HepG2 (cell line): ENCODE measurements around the gene PPP1R27. TPM values are rescaled to one million over a fixed set of nuclear protein-coding genes. Genes with fewer than 3 reads are reported as not detected.

Source experiments
- AKAP8 ChIP-seq: sonication (generic); formaldehyde crosslinking; IDR thresholded peaks from 2 replicates; pipeline ENCODE4 v1.5.1; 2020; ENCODE audit warnings: mild to moderate bottlenecking, missing genetic modification reagents
- BORCS8-MEF2B ChIP-seq: sonication (generic); formaldehyde crosslinking; IDR thresholded peaks from 2 replicates; pipeline ENCODE4 v1.8.0; 2022; ENCODE audit warnings: mild to moderate bottlenecking, missing genetic modification reagents
- CAMTA2 ChIP-seq: sonication (generic); formaldehyde crosslinking; IDR thresholded peaks from 2 replicates; pipeline ENCODE4 v1.4.0; 2020; ENCODE audit warnings: mild to moderate bottlenecking, missing genetic modification reagents, borderline replicate concordance
- CREBL2 ChIP-seq: sonication (generic); formaldehyde crosslinking; IDR thresholded peaks from 2 replicates; pipeline ENCODE4 v1.8.1; 2023; ENCODE audit warnings: missing genetic modification reagents, mild to moderate bottlenecking, borderline replicate concordance
- FOXO4 ChIP-seq: sonication (generic); formaldehyde crosslinking; conservative IDR thresholded peaks from 2 replicates; pipeline ENCODE4 v1.8.1; 2023; ENCODE audit warnings: missing genetic modification reagents
- HBP1 ChIP-seq: IDR thresholded peaks from 2 replicates; pipeline ENCODE4 v1.6.1; 2016; ENCODE audit warnings: low read depth, control low read depth
- HNRNPH1 ChIP-seq: fragments of 200-400 bp; formaldehyde crosslinking; optimal IDR thresholded peaks from 2 replicates; pipeline ENCODE3; 2017; ENCODE audit warnings: mild to moderate bottlenecking, low read depth, low read length
- ISX ChIP-seq: sonication (generic); formaldehyde crosslinking; conservative IDR thresholded peaks from 2 replicates; pipeline ENCODE4 v1.5.0; 2020; ENCODE audit warnings: missing genetic modification reagents
- NR3C1 ChIP-seq: sonication (generic); formaldehyde crosslinking; IDR thresholded peaks from 2 replicates; pipeline ENCODE4 v1.4.0; 2020; ENCODE audit warnings: missing genetic modification reagents
- RORA ChIP-seq: sonication (generic); formaldehyde crosslinking; IDR thresholded peaks from 2 replicates; pipeline ENCODE4 v1.5.0; 2020; ENCODE audit warnings: mild to moderate bottlenecking, missing genetic modification reagents, moderate library complexity
- ZFP36L1 ChIP-seq: sonication (generic); formaldehyde crosslinking; IDR thresholded peaks from 2 replicates; pipeline ENCODE4 v1.8.0; 2022; ENCODE audit warnings: mild to moderate bottlenecking, missing genetic modification reagents, moderate library complexity
- ZFP36L2 ChIP-seq: sonication (generic); formaldehyde crosslinking; IDR thresholded peaks from 2 replicates; pipeline ENCODE4 v1.4.0; 2020; ENCODE audit warnings: missing genetic modification reagents
- ZKSCAN8 ChIP-seq: IDR thresholded peaks from 2 replicates; pipeline ENCODE4 v1.6.1; 2016; ENCODE audit warnings: borderline replicate concordance, missing genetic modification reagents, missing compliant biosample characterization
- ZNF121 ChIP-seq: sonication (generic); formaldehyde crosslinking; IDR thresholded peaks from 2 replicates; pipeline ENCODE4 v1.5.0; 2020; ENCODE audit warnings: mild to moderate bottlenecking, missing genetic modification reagents
- ZNF646 ChIP-seq: sonication (generic); formaldehyde crosslinking; IDR thresholded peaks from 2 replicates; pipeline ENCODE4 v1.9.0; 2021; ENCODE audit warnings: mild to moderate bottlenecking, missing genetic modification reagents
- ZNF652 ChIP-seq: IDR thresholded peaks from 2 replicates; pipeline ENCODE4 v1.6.1; 2016; ENCODE audit warnings: low read depth, borderline replicate concordance
- ZNF710 ChIP-seq: sonication (generic); formaldehyde crosslinking; IDR thresholded peaks from 2 replicates; pipeline ENCODE4 v1.5.0; 2020; ENCODE audit warnings: mild to moderate bottlenecking, missing genetic modification reagents, borderline replicate concordance
- polyA plus RNA-seq, 8 experiments: library from polyadenylated mRNA; depleted of rRNA in 3 of 8; stranded (reverse) in 7 of 8; unstranded in 1 of 8; fragments of >200 nt; fragmentation: Illumina TruSeq in 4 of 8; extraction: Trizol in 4 of 8; gene quantifications; 2 replicates each; pipeline versions ENCODE4 v1.2.1 to v1.2.3, GENCODE V29; 2011 to 2016; ENCODE audit warnings: low read depth in 4 of 8, missing spikeins in 1 of 8, mixed read lengths in 1 of 8; ENCODE audit not compliant: insufficient read depth in 1 of 8
- total RNA-seq, 5 experiments: library from RNA; depleted of rRNA; stranded (reverse); fragments of >200 nt; fragmentation: Illumina TruSeq; extraction: Trizol; gene quantifications; 2 replicates each; pipeline ENCODE4 v1.2.3, GENCODE V29; 2016; ENCODE audit warnings: low read depth in 1 of 5

Gene PPP1R27
- total and polyA plus RNA-seq, 2 of the 13 experiments (the other 11 are each of a cell fraction or from before 2014, with no cell fraction given): 0.17 to 1.00 TPM

GRCh38 chr17:81869221-81870130 is 34.6 kb upstream of the PPP1R27 start (continued):
- no peak for TF ChIP-seq FOXO4
- no peak for TF ChIP-seq NR3C1 (CRISPR knock-in tag)
- TF ChIP-seq ZFP36L2 (CRISPR knock-in tag): no peak
- no peak for TF ChIP-seq ZNF652
- 0 out of 2 replicates have a peak, but pooled peaks have one; percentile 21 for TF ChIP-seq HBP1 (CRISPR knock-in tag)
- peak; percentile 15; the same call in 1 of the 2 replicates for TF ChIP-seq CAMTA2 (CRISPR knock-in tag)
- no peak; the same call in 1 of the 2 replicates for TF ChIP-seq ZNF121 (CRISPR knock-in tag)
- TF ChIP-seq RORA: no peak
- peak; percentile 92 for TF ChIP-seq AKAP8 (CRISPR knock-in tag)
- TF ChIP-seq HNRNPH1: no peak
- peak; percentile 58; the same call in 1 of the 2 replicates for TF ChIP-seq BORCS8-MEF2B (CRISPR knock-in tag)
- TF ChIP-seq ZNF646 (CRISPR knock-in tag): no peak
- no peak for TF ChIP-seq ISX (CRISPR knock-in tag)
- TF ChIP-seq ZKSCAN8 (CRISPR knock-in tag): no peak
- TF ChIP-seq ZNF710 (CRISPR knock-in tag): no peak
- TF ChIP-seq ZFP36L1 (CRISPR knock-in tag): no peak
- no peak for TF ChIP-seq CREBL2 (CRISPR knock-in tag)
